Measurements from ENCODE around the gene TBX3. TPM values are rescaled to one million over a fixed set of nuclear protein-coding genes. Genes with fewer than 3 reads are reported as not detected.

TBX3 gene
- total RNA-seq, 2 donors from 2014 or later: 6.1 to 16.1 TPM

- no peak for TF ChIP-seq CTCF (IDR thresholded peaks at IDR 0.05)
- no peaks in the 10 kb centered on the region for H3K27me3 ChIP-seq
- no peaks in the 10 kb centered on the region for H3K4me1 ChIP-seq
- H3K4me3 ChIP-seq: no peak overlapping the region
- no peaks in the 10 kb centered on the region for H3K36me3 ChIP-seq
- no peak overlapping the region for H3K27ac ChIP-seq
- H3K9me3 ChIP-seq: no peaks in the 10 kb centered on the region
- DNase-seq (ENCODE audit: low spot score): no peak
These were observed 52.7 kb downstream of the TBX3 start for GRCh38 chr12:114631242-114631641.

GRCh38 chr12:114628199-114628598 is 55.8 kb downstream of the TBX3 start:
- no peak for TF ChIP-seq CTCF (IDR thresholded peaks at IDR 0.05)
- Histone ChIP-seq H3K4me1 (no peaks in the 10 kb centered on the region), H3K36me3 (no peaks in the 10 kb centered on the region), H3K27me3 (no peaks in the 10 kb centered on the region), H3K27ac (no peak overlapping the region), H3K4me3 (no peak overlapping the region), H3K9me3 (no peaks in the 10 kb centered on the region)
- no peak for DNase-seq (ENCODE audit: low spot score)

GRCh38 chr12:114627393-114627792 is 56.6 kb downstream of the TBX3 start:
- Histone ChIP-seq H3K4me1 (no peaks in the 10 kb centered on the region), H3K36me3 (no peaks in the 10 kb centered on the region), H3K27me3 (no peaks in the 10 kb centered on the region), H3K27ac (no peak overlapping the region), H3K4me3 (no peak overlapping the region), H3K9me3 (no peaks in the 10 kb centered on the region)
- no peak for DNase-seq (ENCODE audit: low spot score)
- no peak for TF ChIP-seq CTCF (IDR thresholded peaks at IDR 0.05)

- H3K36me3 ChIP-seq: no peaks in the 10 kb centered on the region
- H3K4me1 ChIP-seq: no peaks in the 10 kb centered on the region
- no peak overlapping the region for H3K27ac ChIP-seq
- H3K4me3 ChIP-seq: no peak overlapping the region
- H3K27me3 ChIP-seq: no peaks in the 10 kb centered on the region
- H3K9me3 ChIP-seq: peaks cover 0 to 4% of the 10 kb centered on the region in 2 donors
- TF ChIP-seq CTCF (IDR thresholded peaks at IDR 0.05): peak; percentile 19 to 66
- no peak for DNase-seq (ENCODE audit: low spot score)
These were observed 58.6 kb downstream of the TBX3 start for GRCh38 chr12:114625294-114625851.

GRCh38 chr12:114623737-114624136 is 60.2 kb downstream of the TBX3 start:
- no peak overlapping the region for H3K27ac ChIP-seq
- no peaks in the 10 kb centered on the region for H3K36me3 ChIP-seq
- no peaks in the 10 kb centered on the region for H3K4me1 ChIP-seq
- no peak overlapping the region for H3K4me3 ChIP-seq
- H3K9me3 ChIP-seq: peaks cover 0 to 4% of the 10 kb centered on the region in 2 donors
- H3K27me3 ChIP-seq: no peaks in the 10 kb centered on the region
- TF ChIP-seq CTCF (IDR thresholded peaks at IDR 0.05): no peak
- no peak for DNase-seq (ENCODE audit: low spot score)
